HUES64 (cell line): ENCODE data around the gene NRSN2.
"Not testable (repeated sequence)": the region's sequence is repeated elsewhere in the genome, so short reads cannot be mapped to it uniquely, and the experiment has no call there.

Experiments used
- H3K27ac ChIP-seq: 2 replicates; pipeline ENCODE4 v1.7.0; 2013; ENCODE audit warnings: low read depth, low read length, inconsistent platforms
- H3K27me3 ChIP-seq: 2 replicates; pipeline ENCODE4 v1.6.1; 2013; ENCODE audit warnings: mild to moderate bottlenecking, low read length; ENCODE audit not compliant: insufficient read depth
- H3K36me3 ChIP-seq: 2 replicates; pipeline ENCODE4 v1.6.1; 2013; ENCODE audit warnings: mild to moderate bottlenecking, low read length; ENCODE audit not compliant: insufficient read depth
- H3K4me1 ChIP-seq: 2 replicates; pipeline ENCODE4 v1.6.1; 2013; ENCODE audit warnings: mild to moderate bottlenecking, low read length, moderate library complexity; ENCODE audit not compliant: insufficient read depth
- H3K4me3 ChIP-seq: 2 replicates; pipeline ENCODE4 v1.5.1; 2013; ENCODE audit warnings: mild to moderate bottlenecking, low read length, moderate library complexity
- H3K9ac ChIP-seq: 2 replicates; pipeline ENCODE4 v1.6.1; 2013; ENCODE audit warnings: mild to moderate bottlenecking, low read depth, low read length
- H3K9me3 ChIP-seq: 2 replicates; pipeline ENCODE4 v1.6.1; 2013; ENCODE audit warnings: low read depth, low read length; ENCODE audit not compliant: insufficient read depth
- WGBS: fragments of 150-250, 120-280 bp; methylation state at CpG from one replicate; pipeline ENCODE4 v1.1.7; 2013; ENCODE audit warnings: missing lambda C conversion rate; 5-methylcytosine and 5-hydroxymethylcytosine counted together

Gene NRSN2

GRCh38 chr20:382291-383115, 35.6 kb downstream of the NRSN2 start:
- Histone ChIP-seq H3K36me3 (no peaks in the 10 kb centered on the region), H3K4me1 (no peaks in the 10 kb centered on the region), H3K27me3 (peaks cover 36% of the 10 kb centered on the region), H3K27ac (no peak overlapping the region), H3K9me3 (no peaks in the 10 kb centered on the region), H3K9ac (no peak overlapping the region), H3K4me3 (peak overlapping the region; percentile 68)
- 76% methylated on average over 8 of the region's 8 CpGs for WGBS

- no peak overlapping the region for H3K27ac ChIP-seq
- no peaks in the 10 kb centered on the region for H3K4me1 ChIP-seq
- 86% methylated on average over 5 of the region's 5 CpGs for WGBS
- no peak overlapping the region for H3K4me3 ChIP-seq
- H3K36me3 ChIP-seq: peaks cover 9% of the 10 kb centered on the region; the same call in 1 of the 2 replicates
- H3K9me3 ChIP-seq: no peaks in the 10 kb centered on the region
- H3K9ac ChIP-seq: no peak overlapping the region
- H3K27me3 ChIP-seq: peaks cover 36% of the 10 kb centered on the region
These were observed 37.0 kb downstream of the NRSN2 start for GRCh38 chr20:383889-384288.

GRCh38 chr20:384723-385122, 37.8 kb downstream of the NRSN2 start:
- peaks cover 10% of the 10 kb centered on the region; the same call in 1 of the 2 replicates for H3K36me3 ChIP-seq
- peaks cover 34% of the 10 kb centered on the region for H3K27me3 ChIP-seq
- H3K4me1 ChIP-seq: no peaks in the 10 kb centered on the region
- WGBS: no CpG with 5 or more reads among the region's 1 CpG
- no peak overlapping the region for H3K4me3 ChIP-seq
- no peaks in the 10 kb centered on the region for H3K9me3 ChIP-seq
- H3K27ac ChIP-seq: no peak overlapping the region
- no peak overlapping the region for H3K9ac ChIP-seq

GRCh38 chr20:385448-385847, 38.5 kb downstream of the NRSN2 start:
- Histone ChIP-seq H3K4me1 (no peaks in the 10 kb centered on the region), H3K36me3 (peaks cover 10% of the 10 kb centered on the region; the same call in 1 of the 2 replicates)
- WGBS: 96% methylated on average over 5 of the region's 5 CpGs

GRCh38 chr20:386634-387033, 39.7 kb downstream of the NRSN2 start:
- H3K4me1 ChIP-seq, H3K4me3 ChIP-seq, H3K27ac ChIP-seq, H3K9me3 ChIP-seq, H3K9ac ChIP-seq, H3K36me3 ChIP-seq: not testable (repeated sequence)
- peaks cover 21% of the 10 kb centered on the region for H3K27me3 ChIP-seq
- WGBS: 91% methylated on average over 7 of the region's 8 CpGs

More at GRCh38 chr20:385448-385847, 38.5 kb downstream of the NRSN2 start:
- Histone ChIP-seq H3K4me3 (no peak overlapping the region), H3K9me3 (no peaks in the 10 kb centered on the region), H3K27me3 (peaks cover 33% of the 10 kb centered on the region), H3K27ac (no peak overlapping the region), H3K9ac (no peak overlapping the region)

GRCh38 chr20:387520-387919, 40.6 kb downstream of the NRSN2 start:
- no peak overlapping the region for H3K27ac ChIP-seq

GRCh38 chr20:388034-388994, 41.4 kb downstream of the NRSN2 start:
- Histone ChIP-seq H3K27ac (no peak overlapping the region), H3K4me1 (no peaks in the 10 kb centered on the region), H3K27me3 (peaks cover 5% of the 10 kb centered on the region; the same call in 1 of the 2 replicates), H3K9me3 (no peaks in the 10 kb centered on the region), H3K9ac (no peak overlapping the region), H3K36me3 (peaks cover 11% of the 10 kb centered on the region; the same call in 1 of the 2 replicates), H3K4me3 (no peak overlapping the region)
- WGBS: 91% methylated on average over 21 of the region's 21 CpGs

More at GRCh38 chr20:387520-387919, 40.6 kb downstream of the NRSN2 start:
- no peak overlapping the region for H3K4me3 ChIP-seq
- H3K9me3 ChIP-seq: no peaks in the 10 kb centered on the region
- peaks cover 10% of the 10 kb centered on the region; the same call in 1 of the 2 replicates for H3K36me3 ChIP-seq
- H3K27me3 ChIP-seq: peaks cover 13% of the 10 kb centered on the region
- H3K9ac ChIP-seq: no peak overlapping the region
- WGBS: 94% methylated on average over 2 of the region's 3 CpGs
- no peaks in the 10 kb centered on the region for H3K4me1 ChIP-seq

GRCh38 chr20:389220-389619, 42.3 kb downstream of the NRSN2 start:
- Histone ChIP-seq H3K27me3 (no peaks in the 10 kb centered on the region), H3K4me1 (no peaks in the 10 kb centered on the region), H3K36me3 (peaks cover 15% of the 10 kb centered on the region; the same call in 1 of the 2 replicates), H3K27ac (no peak overlapping the region), H3K9ac (no peak overlapping the region), H3K9me3 (no peaks in the 10 kb centered on the region), H3K4me3 (no peak overlapping the region)
- WGBS: 91% methylated on average over 6 of the region's 6 CpGs

- Histone ChIP-seq H3K9me3 (no peaks in the 10 kb centered on the region), H3K4me3 (no peak overlapping the region), H3K27ac (no peak overlapping the region), H3K36me3 (peaks cover 15% of the 10 kb centered on the region; the same call in 1 of the 2 replicates), H3K9ac (no peak overlapping the region), H3K27me3 (no peaks in the 10 kb centered on the region), H3K4me1 (no peaks in the 10 kb centered on the region)
- WGBS: 95% methylated on average over 29 of the region's 29 CpGs
These were observed 44.3 kb downstream of the NRSN2 start for GRCh38 chr20:391041-391711.

GRCh38 chr20:393296-393695, 46.4 kb downstream of the NRSN2 start:
- H3K9ac ChIP-seq, H3K4me1 ChIP-seq, H3K27me3 ChIP-seq, H3K27ac ChIP-seq, H3K9me3 ChIP-seq, H3K4me3 ChIP-seq: not testable (repeated sequence)
- peaks cover 18% of the 10 kb centered on the region; the same call in 1 of the 2 replicates for H3K36me3 ChIP-seq
- 98% methylated on average over 2 of the region's 2 CpGs for WGBS
